COR-L47 (cell line): Measurements from ENCODE around the gene AMER3.
"Not testable (repeated sequence)": the region's sequence is repeated elsewhere in the genome, so short reads cannot be mapped to it uniquely, and the experiment has no call there.

Source experiments
- DNase-seq: peaks from one replicate; lab custom pipeline; 2025; lab: John Stamatoyannopoulos, UW

Gene AMER3

DNA sequence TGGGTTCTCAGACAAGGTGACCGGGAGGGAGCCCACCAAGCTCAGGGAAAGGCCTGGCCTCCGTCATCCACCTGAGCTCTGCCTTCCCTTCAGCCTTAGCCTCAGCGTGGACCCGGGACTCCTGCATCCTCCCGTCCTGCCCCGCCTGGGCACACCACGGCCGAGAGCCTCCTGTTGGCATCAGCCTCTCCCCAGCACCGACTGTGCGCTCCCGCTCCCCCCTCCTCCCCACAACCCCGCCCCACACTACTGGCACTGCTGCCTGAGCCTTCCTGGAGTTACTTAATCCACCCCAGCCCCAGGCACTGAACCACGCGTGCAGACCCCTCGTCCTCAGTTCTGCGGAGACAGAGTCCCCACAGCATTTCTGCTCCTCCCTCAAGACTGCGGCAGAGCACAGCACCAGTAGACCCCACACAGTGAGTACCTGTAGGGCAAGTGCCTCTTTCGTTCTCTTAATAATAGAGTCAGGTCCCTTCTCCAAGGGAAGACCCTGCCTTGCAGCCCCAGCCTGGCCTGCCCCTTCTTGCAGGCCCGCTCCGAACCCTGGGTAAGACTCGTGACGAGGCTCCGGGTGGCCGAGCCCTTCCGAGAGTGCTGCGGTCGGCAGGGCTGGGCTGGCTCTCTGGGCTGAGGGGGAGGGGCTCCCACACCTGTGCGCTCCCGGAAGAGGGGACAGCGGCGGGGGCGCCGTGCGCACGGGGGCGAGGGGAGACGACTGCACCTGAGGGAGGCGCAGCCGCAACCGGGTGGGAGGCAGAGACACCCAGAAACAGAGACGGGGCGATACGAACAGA is at the start of gene AMER3:
TSS of gene AMER3 (plus strand) at position 285 of the 797 bp plus-strand sequence. CDS start 6,533 bp downstream, outside the sequence.
- peak; percentile 21 for DNase-seq

GRCh38 chr2:130714795-130715194 is 40.5 kb upstream of the AMER3 start:
- not testable (repeated sequence) for DNase-seq

GRCh38 chr2:130720036-130720435 is 35.3 kb upstream of the AMER3 start:
- no peak for DNase-seq

GRCh38 chr2:130720528-130720927 is 34.8 kb upstream of the AMER3 start:
- DNase-seq: no peak

GRCh38 chr2:130724455-130724854 is 30.9 kb upstream of the AMER3 start:
- no peak for DNase-seq

DNA sequence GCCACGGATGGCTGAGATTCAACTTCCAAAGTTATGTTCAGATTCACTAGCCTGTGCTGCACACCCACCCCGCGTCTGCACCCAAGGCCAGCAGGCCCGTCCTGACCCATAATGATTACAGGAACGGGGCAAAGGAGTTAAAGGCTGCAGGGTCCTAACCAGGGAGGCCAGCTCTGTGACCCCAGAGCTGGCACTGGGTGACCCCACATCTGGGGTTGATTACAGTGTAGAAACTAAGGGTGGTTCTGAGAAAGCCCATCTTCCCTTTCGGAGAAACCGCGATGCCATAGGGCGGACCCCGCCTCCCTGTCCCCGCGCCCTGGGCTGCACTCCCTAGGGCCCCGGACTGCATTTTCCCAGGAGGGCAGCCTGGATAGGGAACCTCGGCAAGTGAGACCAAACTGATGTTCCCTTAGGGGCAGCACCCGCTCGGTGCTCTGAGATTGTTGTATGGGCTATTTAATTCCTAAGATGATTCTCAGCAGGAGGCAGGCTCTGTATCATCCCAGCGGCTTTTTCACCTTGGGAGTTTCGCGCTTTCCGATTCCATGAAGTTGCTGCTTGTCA is 28.6 kb upstream of the AMER3 start:
- DNase-seq: no peak

DNA sequence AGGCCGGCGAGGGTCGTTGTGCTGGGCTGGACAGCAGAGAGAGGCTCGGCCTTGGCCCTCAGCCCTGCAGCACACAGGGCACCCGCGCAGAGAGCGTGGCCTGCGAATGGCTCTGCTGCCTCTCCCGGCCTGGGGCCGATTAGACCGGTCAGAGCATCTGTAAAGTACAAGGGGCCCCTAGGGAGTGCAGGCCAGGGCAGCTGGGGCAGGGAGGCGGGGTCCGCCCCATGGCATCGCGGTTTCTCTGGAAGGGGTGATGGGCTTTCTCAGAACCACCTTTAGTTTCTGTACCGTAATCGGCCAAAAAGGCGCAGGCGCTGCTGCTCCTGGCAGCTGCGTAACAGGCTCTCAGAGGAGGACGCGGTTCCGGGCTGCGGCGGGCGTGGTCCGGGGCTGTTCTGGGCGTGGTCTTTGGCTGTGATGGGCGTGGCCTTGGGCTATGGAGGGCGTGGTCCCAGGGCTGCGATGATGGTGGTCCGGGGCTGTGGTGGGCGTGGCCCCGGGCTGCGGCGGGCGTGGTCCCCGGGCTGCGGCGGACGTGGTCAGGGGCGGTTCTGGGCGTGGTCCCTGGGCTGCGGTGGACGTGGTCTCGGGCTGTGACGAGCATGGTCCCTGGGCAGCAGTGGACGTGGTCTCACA is 27.9 kb upstream of the AMER3 start:
- DNase-seq: peak; percentile 64

DNA sequence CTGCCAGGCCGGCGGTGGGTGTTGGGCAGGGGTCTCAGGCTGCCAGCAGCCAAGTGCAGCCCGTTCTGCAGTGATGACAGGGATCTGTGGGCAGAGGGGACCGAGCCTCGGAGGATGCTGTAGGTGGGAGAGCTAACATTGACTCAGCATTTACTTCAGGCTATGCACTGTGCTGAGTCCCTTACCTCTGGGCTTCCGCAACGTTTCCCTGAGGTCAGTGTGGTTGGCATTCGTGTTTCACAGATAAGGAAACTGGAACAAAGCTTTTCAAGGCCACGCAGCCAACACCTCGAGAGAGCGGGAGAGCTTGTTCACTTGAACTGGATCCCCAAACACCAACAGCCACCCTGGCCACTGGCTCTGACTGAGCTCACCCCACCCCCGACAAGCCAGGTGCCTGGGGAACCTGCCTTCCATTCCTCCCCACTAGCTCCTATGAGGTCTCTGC is 27.3 kb upstream of the AMER3 start:
- no peak for DNase-seq

GRCh38 chr2:130728549-130729316 is 26.6 kb upstream of the AMER3 start, which contains the start of gene GPR148:
Gene GPR148, plus strand, starts transcription at chr2:130729070. Its CDS starts 82 bp downstream, at chr2:130729152.
- peak; percentile 97 for DNase-seq

- DNase-seq: peak; percentile 56
These were observed 25.7 kb upstream of the AMER3 start for GRCh38 chr2:130729322-130730299.

GRCh38 chr2:130732257-130732656 is 23.1 kb upstream of the AMER3 start:
- DNase-seq: not testable (repeated sequence)

DNA sequence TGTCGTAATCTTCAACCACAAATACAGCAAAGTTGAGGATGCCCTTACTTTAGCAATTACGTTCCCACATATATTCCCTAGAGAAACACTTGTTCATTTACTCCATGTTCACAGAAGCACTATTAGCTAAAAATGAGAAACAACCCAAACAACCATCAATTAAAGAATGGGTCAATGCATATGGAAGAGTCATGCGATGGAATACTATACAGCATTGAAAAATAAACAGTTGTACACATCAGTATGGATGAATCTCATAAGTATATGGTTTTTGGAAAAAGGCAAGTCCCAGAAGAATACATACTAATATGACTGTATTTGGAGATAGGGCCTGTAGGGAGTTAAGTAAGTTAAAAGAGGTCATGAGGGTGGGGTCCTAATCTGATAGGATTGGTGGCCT is 20.1 kb upstream of the AMER3 start:
- DNase-seq: no peak

GRCh38 chr2:130736487-130736886 is 18.9 kb upstream of the AMER3 start:
- DNase-seq: no peak

- DNase-seq: no peak
These were observed 17.7 kb upstream of the AMER3 start for GRCh38 chr2:130737592-130737991.

DNA sequence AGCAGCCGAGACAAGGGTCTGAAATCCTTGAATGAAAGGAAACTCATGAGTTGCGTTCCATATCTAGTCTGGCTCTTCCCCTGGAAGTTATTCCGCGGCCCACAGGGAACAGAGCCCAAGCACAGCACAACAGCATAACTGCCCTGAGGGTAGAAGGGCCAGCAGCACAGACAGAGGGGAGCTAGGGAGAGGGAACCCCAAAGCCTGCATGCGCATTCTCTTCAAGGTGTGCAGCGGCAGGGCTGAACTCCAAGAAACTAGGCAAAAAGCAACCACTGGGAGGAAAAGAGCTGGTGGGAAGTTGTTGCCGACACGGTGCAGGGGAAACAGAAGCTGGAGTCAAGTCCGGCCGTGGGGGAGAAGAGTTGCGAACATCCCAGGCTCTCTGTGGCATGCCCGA is 14.7 kb upstream of the AMER3 start:
- no peak for DNase-seq

GRCh38 chr2:130743278-130743677 is 12.1 kb upstream of the AMER3 start:
- DNase-seq: no peak

DNA sequence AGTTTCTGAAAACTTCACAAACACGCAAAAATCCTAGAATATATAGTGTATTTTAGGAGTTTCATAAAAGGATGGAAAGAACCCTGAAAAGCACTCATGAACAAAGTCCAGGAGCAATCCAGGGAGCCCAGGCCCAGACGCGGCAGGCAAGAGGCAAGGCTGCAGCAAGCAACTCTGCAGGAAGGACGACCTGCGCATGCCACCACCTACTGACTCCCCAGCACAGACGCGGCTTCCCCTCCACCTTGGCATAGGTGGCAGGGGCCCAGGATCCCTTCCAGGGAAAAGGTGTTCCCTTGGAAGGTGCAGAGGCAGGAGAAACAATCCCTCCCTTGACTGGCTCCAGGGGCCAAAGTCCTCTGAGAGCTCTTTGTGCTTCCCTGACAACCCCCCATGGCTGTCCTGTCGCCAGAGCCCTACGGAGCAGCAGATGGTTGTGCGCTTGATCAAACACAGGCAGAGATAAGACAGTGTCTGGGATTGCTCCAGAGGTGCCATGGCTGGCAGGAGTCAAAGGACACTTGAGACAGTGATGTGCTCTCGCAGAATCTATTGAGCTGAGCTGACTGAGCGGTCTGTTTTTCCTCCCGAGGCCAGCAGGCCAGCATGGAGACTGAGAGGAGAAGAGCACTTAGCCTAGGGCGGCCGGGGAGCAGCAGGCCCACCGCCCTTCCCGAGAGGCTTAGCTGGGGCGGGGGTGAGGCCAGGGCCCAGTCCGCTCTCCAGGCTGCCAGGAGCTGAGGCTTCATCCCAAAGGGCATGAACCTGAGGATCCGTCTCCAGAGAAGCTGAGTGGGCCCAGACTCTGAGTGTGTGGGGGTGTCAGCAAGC is 10.8 kb upstream of the AMER3 start:
- DNase-seq: no peak

- DNase-seq: no peak
These were observed 6.3 kb upstream of the AMER3 start for GRCh38 chr2:130749078-130749477.

DNA sequence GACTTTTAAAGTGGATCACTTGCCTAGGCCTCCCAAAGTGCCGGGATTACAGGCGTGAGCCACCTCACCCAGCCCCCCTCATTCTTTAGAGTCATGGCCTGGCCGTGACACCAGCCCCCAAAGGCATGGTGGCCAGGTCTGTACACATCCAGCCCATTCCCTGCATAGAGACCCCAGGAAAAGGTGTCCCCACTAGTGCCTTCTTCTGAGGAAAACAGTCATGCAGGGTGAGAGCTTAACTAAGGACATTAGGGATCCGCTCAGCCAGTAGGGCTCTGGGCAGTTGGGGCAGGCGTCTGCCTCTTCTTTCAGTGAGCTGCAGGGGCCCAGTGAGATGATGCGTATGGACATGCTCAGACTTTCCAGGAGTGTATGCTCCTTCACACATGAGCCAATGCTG is 5.7 kb upstream of the AMER3 start:
- DNase-seq: no peak

DNA sequence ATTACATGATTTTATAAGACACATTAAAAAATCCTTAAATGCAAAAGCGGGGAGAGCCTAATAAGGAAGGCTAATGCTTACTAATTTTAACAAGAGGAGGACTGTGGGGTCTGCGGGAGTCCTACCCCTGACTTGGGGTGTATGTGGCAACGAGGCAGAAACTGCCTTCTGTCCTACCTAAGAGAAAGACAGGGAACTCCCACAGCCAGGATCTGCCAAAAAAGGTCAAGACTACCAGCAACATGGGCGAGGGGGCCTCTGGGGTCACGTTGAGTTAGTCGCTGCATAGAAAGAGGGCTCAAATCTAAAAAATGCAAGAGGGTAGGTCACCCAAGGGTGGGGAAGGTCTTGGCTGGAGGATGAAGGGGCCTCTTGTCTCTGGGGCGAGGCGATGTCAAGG is 529 bp upstream of the AMER3 start:
- DNase-seq: no peak
